Left cardiac atrium (tissue), 4 donors: Measurements from ENCODE around the gene REEP6. TPM values are rescaled to one million over a fixed set of nuclear protein-coding genes. Genes with fewer than 3 reads are reported as not detected.
"Not testable (repeated sequence)": the region's sequence is repeated elsewhere in the genome, so short reads cannot be mapped to it uniquely, and the experiment has no call there.

ENCODE experiments used
- ATAC-seq, 2 donors: fragments of 200-7000 bp; cut with Tn5 transposase; one replicate each; pipeline ENCODE4 v1.9.1; 2020; ENCODE audit warnings: mild to moderate bottlenecking in 2 of 2, moderate library complexity in 2 of 2
- DNase-seq: peaks from one replicate; pipeline ENCODE4 v3.0.0-alpha.2; 2020
- intact Hi-C, 2 donors: fragments of 100-400 bp; cut with DNase I; formaldehyde crosslinking; loops; one replicate each; pipeline versions ENCODE4 v1.14.1 to v1.15.1; 2022 to 2023
- total RNA-seq, 2 donors: library from RNA; stranded (reverse); fragmentation: NEBNext Ultra II Directional; extraction: Animal tissue kit (Norgen Biotek cat#: 25700); gene quantifications; one replicate each; pipeline ENCODE4 v1.2.1, GENCODE V29; 2021
- donor health status: DM: no; HTN: yes; CAD: no.
- donor health status: DM: no; HTN: yes; CAD: no; lungs with severe emphysema.
- donor health status: DM: yes; HTN: yes; CAD: no.
- donor health status: Dilated cardiomyopathy.

REEP6 gene
- total RNA-seq, 2 donors from 2014 or later = 2.2 to 2.3 TPM

DNA sequence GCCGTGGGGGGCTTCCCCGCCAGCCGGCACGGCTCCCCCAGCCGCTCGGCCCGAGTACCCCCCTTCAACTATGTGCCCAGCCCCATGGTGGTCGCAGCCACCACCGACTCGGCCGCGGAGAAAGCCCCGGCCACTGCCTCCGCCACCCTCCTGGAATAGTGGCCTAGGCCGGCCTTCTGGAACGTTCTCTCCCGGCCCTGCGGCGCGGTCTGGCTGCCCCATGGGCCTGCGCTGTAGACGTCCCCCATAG is 21.0 kb upstream of the REEP6 start:
- DNase-seq (no peak), ATAC-seq (peak in 1 of 2 donors; percentile 5)
- intact Hi-C loops = no loop called here

DNA sequence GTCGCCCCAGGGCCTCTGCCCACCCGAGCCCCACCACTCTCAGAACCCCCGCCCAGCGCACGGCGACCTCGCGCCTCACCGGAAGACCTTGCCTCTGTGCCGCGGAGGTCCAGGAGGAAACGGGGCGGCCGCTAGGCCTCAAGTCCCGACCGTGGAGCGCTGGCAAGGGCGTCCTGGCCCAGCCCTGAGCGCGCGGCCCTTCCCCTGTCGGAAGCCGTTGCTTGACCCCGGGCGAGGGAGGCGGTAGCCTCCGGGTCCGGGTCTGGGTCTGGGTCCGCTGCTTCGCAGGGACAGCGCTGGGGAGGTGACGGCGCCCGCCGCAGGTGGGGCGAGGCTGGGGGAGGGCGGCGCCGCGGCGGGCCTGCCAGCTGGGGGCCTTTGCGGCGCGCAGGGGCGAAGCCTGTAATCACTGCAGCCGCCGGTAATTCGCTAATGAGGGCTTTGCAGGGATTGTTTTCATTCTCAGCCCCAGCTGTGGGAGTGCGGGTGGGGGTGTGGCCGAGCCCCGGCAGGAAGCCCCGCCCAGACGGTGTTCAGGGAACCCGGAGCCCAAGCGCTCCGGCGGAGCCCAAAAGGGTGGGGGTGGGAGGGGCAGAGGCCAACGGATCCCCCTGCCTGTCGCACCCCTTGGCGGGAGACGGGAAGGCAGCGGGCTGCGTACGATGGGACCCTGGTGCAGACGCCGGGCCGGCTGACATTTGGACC is 20.5 kb upstream of the REEP6 start:
- DNase-seq = peak; percentile 70
- peak; percentile 35 to 51 for ATAC-seq
- intact Hi-C loops = no loop called here

- peak in 1 of 2 donors; percentile 8 for ATAC-seq
- intact Hi-C loops = no loop called here
Measured at GRCh38 chr19:1471010-1471514, 19.9 kb upstream of the REEP6 start.

DNA sequence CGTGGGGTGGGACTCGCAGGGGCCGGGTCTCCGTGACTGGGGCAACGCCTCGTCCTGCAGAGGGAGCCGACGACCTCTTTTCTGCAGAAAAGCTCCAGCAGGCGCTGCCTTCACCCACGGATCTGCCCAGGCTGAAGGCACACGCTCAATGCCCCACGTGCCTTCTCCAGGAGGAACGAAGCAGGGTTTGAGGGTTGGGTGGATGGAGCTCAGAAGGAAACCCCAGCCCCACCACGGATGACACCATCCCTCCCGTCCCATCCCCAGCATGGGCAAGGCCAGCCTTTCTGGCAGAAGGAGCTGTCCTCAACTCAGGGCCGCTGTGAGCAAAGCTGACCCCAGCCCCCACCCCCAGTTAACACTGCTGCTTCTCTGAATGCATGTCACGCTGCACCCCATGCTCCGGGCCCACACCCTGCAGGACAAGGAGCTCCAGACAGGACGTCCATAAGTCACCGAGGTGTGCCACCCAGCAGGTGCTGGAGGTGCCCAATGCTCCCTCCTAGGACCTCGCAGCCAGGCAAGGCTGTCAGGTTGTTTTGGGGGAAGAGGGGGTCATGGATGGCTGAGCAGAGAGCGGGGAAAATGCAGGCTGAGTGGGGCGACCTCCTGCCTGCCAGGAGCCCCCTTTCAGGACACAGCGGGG is 19.3 kb upstream of the REEP6 start:
- ATAC-seq (no peak), DNase-seq (no peak)
- intact Hi-C loops = no loop called here

More at GRCh38 chr19:1471010-1471514, 19.9 kb upstream of the REEP6 start:
- DNase-seq = no peak

- intact Hi-C loops = no loop called here
- no peak for ATAC-seq
- DNase-seq = no peak
Measured at GRCh38 chr19:1472231-1473084, 18.5 kb upstream of the REEP6 start.

DNA sequence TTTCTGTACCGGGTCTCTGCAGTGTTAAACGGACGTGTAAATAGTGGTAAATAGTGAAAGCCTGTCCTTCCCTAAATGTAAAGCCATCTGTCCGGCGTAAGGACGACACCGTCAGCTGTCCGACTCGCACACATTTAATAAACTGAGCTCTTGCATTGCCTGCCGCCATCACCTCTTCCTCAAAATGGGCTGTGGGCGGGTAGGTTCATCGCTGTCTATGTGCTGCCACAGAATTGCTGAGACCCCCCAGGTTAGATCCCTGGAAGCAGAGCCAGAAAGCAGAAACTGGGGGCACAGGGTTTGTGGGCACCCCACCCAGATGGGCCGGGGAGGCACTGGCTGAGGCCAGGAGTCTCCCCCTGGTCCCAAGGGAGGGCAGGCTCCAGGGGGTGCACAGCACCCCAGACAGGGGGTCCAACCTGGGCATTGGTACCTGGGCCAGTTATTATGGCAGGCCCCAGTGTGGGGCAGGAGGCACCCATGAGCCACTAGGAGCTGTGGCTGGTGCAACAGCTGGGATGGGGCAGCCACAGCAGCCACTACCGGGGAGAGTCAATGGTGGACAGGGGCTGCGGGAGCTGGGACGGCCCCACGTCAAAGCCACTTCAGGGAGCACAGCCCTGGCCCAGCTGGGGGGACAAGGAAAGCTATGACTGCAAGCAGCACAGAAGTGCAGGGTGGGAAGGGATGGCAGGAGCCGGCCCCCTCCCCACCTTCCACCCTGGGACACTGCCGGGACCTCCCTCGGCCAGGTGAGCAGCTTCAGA is 17.7 kb upstream of the REEP6 start:
- intact Hi-C loops = no loop called here
- DNase-seq = no peak
- ATAC-seq = no peak

DNA sequence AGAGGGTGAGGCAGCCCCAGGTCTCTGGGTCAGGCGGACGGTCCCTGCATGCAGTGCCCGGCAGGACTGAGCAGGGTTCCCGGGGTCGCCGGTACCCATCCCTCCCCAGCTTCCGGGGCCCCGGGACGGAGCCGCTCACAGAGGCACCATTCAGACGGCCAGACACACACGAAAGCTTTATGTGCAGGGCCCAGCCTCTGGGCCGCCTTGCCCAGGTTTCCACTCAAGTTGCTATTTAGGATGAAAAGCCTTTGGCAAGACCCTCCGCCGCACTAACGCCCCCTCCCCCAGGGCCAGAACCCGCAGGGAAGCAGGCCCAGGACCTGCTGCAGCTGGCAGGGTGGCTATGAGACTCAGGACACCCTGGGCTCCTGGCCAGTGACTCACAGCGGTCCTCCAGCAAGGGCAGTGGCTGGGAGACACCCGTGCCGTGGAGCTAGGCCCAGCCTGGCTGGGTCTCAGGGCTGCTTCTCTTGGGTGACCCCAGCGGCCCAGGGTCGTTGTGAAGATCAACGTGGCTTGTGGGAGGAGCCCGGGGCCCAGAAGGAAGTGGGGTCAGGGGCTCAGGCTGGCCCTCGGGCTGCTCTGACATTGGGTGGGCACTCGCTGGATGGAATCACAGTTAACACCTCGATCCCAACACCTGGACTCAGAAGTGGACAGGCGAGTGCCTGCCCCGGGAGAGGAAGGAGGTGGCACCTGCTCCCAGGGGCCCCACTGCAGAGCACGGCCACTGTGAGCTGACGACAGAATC is 16.8 kb upstream of the REEP6 start:
- ATAC-seq (no peak), DNase-seq (no peak)
- intact Hi-C loops = no loop called here

- intact Hi-C loops = no loop called here
- ATAC-seq (no peak), DNase-seq (no peak)
Measured at GRCh38 chr19:1474765-1475351, 16.1 kb upstream of the REEP6 start.

DNA sequence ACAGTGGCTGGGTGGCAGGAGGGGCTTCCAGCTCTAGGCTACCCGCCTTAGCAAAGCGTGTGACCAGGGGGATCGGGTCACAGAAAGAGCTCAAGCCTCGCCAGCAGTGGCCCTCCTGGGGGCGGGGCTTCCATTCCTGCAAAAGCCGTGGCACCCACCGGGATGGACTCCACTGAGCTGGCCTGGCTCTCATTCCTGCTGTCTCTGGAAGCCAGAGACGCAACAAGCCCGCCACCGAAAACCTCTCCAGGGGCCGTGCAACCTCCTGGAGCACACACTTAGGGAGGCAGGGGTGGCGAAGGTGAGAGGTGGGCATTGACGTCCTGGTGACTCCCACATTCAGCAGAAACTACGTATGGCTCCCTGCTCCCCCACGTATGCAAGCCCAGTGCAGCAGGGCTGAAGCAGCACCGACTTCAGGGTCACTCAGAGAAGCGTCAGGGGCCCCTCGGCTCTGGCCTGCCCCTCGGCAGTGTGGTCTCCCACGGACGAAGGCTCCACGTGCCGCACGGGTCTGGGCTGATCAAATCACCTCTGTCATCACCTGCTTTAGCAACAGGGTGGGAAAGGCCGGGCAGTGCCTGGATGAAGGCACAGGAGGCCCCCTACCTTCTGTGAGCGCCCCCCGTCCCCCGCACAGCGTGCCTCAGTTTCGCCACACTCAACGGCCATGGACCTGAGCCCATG is 15.1 kb upstream of the REEP6 start:
- DNase-seq (no peak), ATAC-seq (no peak)
- intact Hi-C loops = no loop called here

GRCh38 chr19:1477056-1477455 is 13.9 kb upstream of the REEP6 start:
- intact Hi-C loops, DNase-seq, ATAC-seq: not testable (repeated sequence)

GRCh38 chr19:1478934-1479707 is 11.9 kb upstream of the REEP6 start, which contains the start of gene C19orf25:
TSS of gene C19orf25 (minus strand) at chr19:1479215. CDS start at chr19:1478903, 312 bp downstream.
- peak; percentile 96 for DNase-seq
- peak; percentile 97 to 98 for ATAC-seq
- intact Hi-C loops = no loop called here

- ATAC-seq (no peak), DNase-seq (no peak)
- intact Hi-C loops = no loop called here
Measured at GRCh38 chr19:1481224-1481892, 9.6 kb upstream of the REEP6 start.

DNA sequence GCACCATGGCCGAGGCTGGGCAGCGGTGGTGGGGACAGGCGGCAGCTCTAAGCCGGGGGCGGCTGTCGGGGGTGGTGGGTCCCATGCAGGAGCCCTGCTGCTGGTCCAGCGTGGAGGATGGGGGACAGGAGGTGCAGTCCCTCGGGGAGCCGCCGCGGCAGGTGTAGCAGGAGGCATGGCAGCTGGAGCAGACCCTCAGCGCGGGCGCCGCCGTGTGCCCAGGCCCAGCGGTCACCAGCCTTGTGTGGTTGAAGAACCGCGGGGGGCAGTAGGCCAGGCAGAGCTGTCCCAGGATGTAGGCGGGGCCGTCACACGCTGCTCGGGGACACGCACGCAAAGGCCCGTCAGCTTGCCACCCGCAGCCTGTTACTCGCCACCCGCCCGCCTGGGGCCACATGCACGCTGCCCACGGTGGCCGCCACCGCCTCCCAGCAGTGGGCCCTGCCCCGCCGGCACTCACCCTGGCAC is 9.1 kb upstream of the REEP6 start:
- ATAC-seq (no peak), DNase-seq (peak; percentile 30)
- intact Hi-C loops = no loop called here

DNA sequence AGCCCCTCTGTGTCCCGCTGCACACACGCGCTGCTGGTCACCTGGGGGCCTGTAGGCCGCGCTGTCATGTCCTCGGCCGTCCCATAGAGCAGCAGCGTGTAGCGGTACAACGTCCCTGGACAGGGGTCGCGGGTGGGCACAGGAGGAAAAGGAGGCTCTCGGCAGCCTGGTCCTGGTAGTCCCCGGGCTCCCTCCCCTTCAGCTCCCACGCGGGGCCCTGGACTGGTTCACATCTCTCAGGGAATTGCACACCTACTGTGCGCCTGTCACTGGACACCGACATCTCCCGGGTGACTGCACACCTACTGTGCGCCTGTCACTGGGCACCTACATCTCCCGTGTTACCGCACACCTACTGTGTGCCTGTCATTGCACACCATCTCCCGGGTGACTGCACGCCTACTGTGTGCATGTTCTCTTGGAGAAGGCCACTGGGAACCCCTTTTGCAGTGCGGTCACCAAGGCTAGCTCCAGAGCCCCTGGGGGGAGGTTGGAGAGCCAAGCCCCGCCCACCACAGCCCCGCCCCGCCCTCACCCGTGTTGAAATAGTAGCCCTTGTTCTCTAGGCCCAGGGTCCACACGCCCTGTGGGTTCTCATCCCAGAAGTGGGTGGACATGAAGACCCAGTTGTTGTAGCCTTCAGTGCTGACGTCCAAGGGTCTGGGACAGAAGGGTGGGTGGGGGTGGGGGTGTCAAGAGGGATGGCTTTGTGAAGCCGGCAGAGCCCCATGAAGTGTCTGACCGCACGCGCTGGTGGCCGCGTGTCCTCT is 8.4 kb upstream of the REEP6 start:
- intact Hi-C loops = no loop called here
- DNase-seq (peak; percentile 20), ATAC-seq (no peak)

GRCh38 chr19:1483131-1483978 is 7.6 kb upstream of the REEP6 start:
- peak; percentile 23 for DNase-seq
- no peak for ATAC-seq
- intact Hi-C loops = no loop called here
